ENCODE measurements around the gene S100A7. TPM values are rescaled to one million over a fixed set of nuclear protein-coding genes. Genes with fewer than 3 reads are reported as not detected.

S100A7 gene
- total RNA-seq, 2 donors from 2014 or later, result not detected

DNA sequence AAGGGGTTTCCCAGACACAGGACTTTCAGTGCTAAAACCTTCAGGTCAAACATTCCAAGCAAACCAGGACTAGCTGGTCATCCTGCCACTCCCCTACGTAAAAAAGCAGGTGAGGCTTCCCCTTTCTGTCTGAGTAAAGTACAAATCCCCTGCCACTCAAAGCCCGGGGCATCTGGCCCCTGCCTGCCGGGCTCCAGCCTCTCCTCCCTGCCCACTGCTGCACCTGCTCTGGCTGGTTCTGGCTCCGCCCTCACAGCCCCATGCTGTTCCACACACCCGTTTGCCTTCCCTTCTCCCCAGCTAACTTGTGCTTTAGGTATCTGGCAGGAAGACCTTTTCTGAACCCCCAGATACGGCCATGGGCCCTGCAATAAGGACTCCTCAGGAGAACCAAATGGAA lies 23.3 kb upstream of the S100A7 start:
- no peak for DNase-seq (ENCODE audit: low spot score)
- no peak overlapping the region for H3K27ac ChIP-seq
- no peaks in the 10 kb centered on the region for H3K27me3 ChIP-seq
- H3K4me3 ChIP-seq, result no peak overlapping the region
- H3K36me3 ChIP-seq, result no peaks in the 10 kb centered on the region
- H3K4me1 ChIP-seq, result peaks cover 0 to 5% of the 10 kb centered on the region in 2 donors
- H3K9me3 ChIP-seq, result no peaks in the 10 kb centered on the region
- TF ChIP-seq, protein P1, sequence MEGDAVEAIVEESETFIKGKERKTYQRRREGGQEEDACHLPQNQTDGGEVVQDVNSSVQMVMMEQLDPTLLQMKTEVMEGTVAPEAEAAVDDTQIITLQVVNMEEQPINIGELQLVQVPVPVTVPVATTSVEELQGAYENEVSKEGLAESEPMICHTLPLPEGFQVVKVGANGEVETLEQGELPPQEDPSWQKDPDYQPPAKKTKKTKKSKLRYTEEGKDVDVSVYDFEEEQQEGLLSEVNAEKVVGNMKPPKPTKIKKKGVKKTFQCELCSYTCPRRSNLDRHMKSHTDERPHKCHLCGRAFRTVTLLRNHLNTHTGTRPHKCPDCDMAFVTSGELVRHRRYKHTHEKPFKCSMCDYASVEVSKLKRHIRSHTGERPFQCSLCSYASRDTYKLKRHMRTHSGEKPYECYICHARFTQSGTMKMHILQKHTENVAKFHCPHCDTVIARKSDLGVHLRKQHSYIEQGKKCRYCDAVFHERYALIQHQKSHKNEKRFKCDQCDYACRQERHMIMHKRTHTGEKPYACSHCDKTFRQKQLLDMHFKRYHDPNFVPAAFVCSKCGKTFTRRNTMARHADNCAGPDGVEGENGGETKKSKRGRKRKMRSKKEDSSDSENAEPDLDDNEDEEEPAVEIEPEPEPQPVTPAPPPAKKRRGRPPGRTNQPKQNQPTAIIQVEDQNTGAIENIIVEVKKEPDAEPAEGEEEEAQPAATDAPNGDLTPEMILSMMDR (IDR thresholded peaks at IDR 0.05), result no peak

DNA sequence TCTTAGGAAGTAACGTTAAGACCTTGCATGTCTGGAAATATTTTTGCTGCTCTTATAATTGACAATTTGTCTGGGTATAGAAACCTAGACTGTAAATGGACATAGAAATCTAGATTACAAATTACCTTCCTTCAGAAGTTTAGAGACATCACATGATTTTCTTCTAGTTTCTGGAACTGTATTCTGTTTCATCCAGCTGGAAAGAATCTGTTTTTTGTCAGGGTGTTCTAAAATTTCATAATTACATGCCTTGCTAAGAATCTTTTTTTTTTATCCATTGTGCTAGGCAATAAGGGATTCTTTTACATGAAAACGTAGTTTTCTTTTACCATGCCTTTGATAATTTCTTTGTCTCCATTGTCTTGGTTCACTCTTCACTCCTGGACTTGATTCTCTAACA lies 20.7 kb upstream of the S100A7 start:
- Histone ChIP-seq H3K9me3 (no peaks in the 10 kb centered on the region), H3K4me3 (no peak overlapping the region), H3K27ac (no peak overlapping the region), H3K27me3 (no peaks in the 10 kb centered on the region), H3K36me3 (no peaks in the 10 kb centered on the region), H3K4me1 (no peaks in the 10 kb centered on the region)
- no peak for DNase-seq (ENCODE audit: low spot score)
- TF ChIP-seq, protein P1 (IDR thresholded peaks at IDR 0.05), result no peak

DNA sequence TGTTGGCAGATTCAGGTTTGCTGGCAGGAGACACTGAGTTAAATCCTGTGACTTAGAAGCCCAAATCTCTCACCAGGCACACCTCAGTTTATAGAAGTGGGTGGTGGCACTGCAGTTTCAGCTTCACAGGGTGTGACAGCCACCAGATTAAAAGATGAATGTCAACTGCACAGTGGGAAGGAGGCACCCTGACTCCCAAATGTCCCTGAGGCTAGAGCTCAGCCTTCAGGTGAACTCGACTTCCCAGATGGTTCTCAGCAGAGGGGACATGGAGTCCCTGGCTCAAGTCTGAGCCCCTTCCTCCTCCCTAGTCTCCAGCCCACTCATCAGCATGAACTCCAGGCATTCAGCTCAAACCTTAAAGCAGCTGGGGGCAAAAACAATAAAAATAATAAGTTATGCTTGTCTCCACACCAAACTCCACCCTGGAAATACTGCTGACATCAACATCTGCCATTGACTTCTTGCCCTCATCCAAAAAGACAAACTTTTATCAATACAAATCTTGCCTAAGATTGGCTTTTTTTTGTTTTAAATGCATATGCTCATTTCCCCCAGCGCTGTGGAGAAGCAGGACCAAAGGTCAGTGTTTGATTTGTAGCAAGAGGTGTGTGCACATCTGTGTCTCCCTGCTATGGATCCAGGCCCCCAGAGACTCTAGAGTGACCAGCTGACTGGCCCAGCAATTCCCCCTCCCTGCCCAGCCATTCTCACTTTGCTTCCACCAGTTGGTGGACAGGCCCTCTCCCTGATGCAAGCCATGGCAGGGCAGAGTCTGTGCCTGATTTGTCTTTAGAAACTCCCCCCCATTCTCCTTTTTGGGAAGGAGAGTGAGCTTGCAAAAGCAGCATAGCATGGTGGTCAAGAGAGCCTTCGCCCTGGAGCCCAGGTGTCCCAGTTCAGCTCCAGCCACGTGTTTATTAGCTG lies 18.5 kb upstream of the S100A7 start:
- Histone ChIP-seq H3K27me3 (no peaks in the 10 kb centered on the region), H3K4me1 (no peaks in the 10 kb centered on the region), H3K4me3 (no peak overlapping the region), H3K9me3 (no peaks in the 10 kb centered on the region), H3K36me3 (no peaks in the 10 kb centered on the region), H3K27ac (no peak overlapping the region)
- TF ChIP-seq, protein P1 (IDR thresholded peaks at IDR 0.05), result no peak
- no peak for DNase-seq (ENCODE audit: low spot score)

DNA sequence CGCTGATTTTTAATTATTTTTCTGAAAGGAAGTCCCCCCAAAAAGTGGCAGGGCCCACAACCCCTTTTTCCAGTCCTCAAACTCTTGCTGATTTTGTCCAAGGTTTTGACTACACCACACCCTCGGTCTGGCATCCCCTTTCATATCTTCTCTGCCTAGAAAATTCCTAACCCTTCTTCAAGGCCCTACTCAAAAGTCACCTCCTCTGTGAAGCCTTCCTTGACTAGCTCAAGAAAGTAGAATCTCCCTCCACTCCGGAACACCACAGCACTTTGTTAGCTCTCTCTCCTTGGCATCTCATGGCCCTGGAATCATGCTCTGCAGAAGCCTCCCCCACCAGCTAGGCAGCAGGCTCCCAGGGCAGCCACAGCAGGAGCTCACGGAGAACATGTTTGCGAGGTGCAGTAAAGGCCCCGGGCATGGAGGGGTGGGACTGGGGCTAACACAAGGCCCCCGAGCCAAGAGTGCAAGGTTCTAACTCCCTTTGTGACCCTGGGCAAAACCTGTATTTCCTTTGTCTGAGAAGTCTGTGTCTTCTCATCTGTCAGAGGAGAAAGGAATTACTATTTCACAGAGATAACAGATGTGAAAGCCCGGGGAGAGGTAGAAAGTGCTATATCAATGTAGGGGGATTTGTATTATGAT lies 17.7 kb upstream of the S100A7 start:
- Histone ChIP-seq H3K27ac (no peak overlapping the region), H3K4me3 (no peak overlapping the region), H3K9me3 (no peaks in the 10 kb centered on the region), H3K4me1 (no peaks in the 10 kb centered on the region), H3K36me3 (no peaks in the 10 kb centered on the region), H3K27me3 (no peaks in the 10 kb centered on the region)
- TF ChIP-seq, protein P1 (IDR thresholded peaks at IDR 0.05), result no peak
- DNase-seq (ENCODE audit: low spot score), result no peak

DNA sequence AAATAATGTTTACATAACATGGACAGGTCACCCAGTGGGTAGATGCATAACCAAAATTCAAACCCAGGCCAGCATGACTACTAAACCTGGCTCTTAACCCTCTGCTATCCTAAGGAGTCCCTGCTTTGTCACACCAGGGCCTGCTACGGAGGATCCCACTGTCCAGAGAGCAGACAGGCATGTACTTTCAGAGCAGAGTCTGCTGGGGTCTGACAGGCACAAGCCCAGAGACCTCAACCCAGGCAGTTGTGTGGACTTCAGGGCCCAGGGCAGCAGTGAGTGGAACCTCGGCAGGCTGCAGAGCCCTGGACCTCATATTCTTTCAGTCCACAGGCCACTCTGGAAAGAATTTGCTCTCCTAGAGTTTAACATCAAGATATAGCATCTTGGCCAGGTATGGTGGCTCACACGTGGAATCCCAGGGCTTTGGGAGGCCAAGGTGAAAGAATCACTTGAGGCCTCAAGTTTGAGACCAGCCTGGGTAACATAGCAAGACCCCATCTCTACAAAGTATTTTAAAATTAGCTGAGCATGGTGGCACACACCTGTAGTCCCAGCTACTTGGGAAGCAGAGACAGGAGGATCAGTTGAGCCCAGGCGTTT lies 16.1 kb upstream of the S100A7 start:
- TF ChIP-seq, protein P1 (IDR thresholded peaks at IDR 0.05), result no peak
- H3K36me3 ChIP-seq, result no peaks in the 10 kb centered on the region
- DNase-seq (ENCODE audit: low spot score), result no peak
- peaks cover 0 to 15% of the 10 kb centered on the region in 2 donors for H3K9me3 ChIP-seq
- no peak overlapping the region for H3K4me3 ChIP-seq
- no peaks in the 10 kb centered on the region for H3K27me3 ChIP-seq
- no peaks in the 10 kb centered on the region for H3K4me1 ChIP-seq
- H3K27ac ChIP-seq, result no peak overlapping the region

All from right atrium auricular region (tissue), 2 donors.